Heart left ventricle (tissue), 13 donors: ENCODE data around the gene TXN2.
"Not testable (repeated sequence)": the region's sequence is repeated elsewhere in the genome, so short reads cannot be mapped to it uniquely, and the experiment has no call there.

Experiments
- CTCF ChIP-seq, 12 donors: fragments of 200-600 bp; sonication (generic) in 4 of 12; IDR thresholded peaks; one replicate each; pipeline versions ENCODE4 v1.5.0 to v1.8.0; 2018 to 2022; ENCODE audit warnings: antibody characterized with exemption in 12 of 12, mild to moderate bottlenecking in 5 of 12
- POLR2A ChIP-seq, 2 donors: fragments of 450-650 bp; IDR thresholded peaks; one replicate each; pipeline ENCODE4 v1.6.1; 2017; ENCODE audit warnings: antibody characterized with exemption in 2 of 2, mild to moderate bottlenecking in 2 of 2, moderate library complexity in 2 of 2
- donor health status: ischemic (EF 13 %, LVEDD 7.1; RV severe dilation, severe dysfunction).
- donor health status: DM: no; HTN: yes; CAD: no.
- donor health status: DM: no; HTN: no; CAD: no.
- donor health status: ischemic (EF 25% LVEDD 6.9; RV normal size, moderate dysfunction).
- donor health status: ischemic (EF 25% LVEDD 5.7; RV mildly dilated, moderate dysfunction).
- donor health status: ischemic (EF 35%, LVEDD 5.7; RV mildly dilated, moderate dysfunction).
- donor health status: nonischemic (EF 11% LVEDD 7.7; RV severe dilation, severe dysfunction).
- donor health status: DM: yes; HTN: yes; CAD: no.
- donor health status: PGD.
- donor health status: ischemic (EF 29% LVEDD 5.4; RV normal size, mild dysfunction).
- donor health status: nonischemic (EF 23%, LVEDD 6.1; RV moderate dilation, normal function).

GRCh38 chr22:36450923-36451322 lies 30.5 kb downstream of the TXN2 start:
- not testable (repeated sequence) for TF ChIP-seq CTCF, POLR2A (IDR thresholded peaks at IDR 0.05)
